ENCODE data around the gene COL3A1. TPM values are rescaled to one million over a fixed set of nuclear protein-coding genes. Genes with fewer than 3 reads are reported as not detected.

COL3A1 gene
- total RNA-seq, 1 donor from 2014 or later: 7,546 TPM

- Mint-ChIP-seq H3K4me1 (ENCODE audit: unreplicated experiment) (peaks cover 73% of the 10 kb centered on the region), H3K9me3 (ENCODE audit: unreplicated experiment) (no peaks in the 10 kb centered on the region), H3K27ac (ENCODE audit: unreplicated experiment) (peak overlapping the region; percentile 93), H3K36me3 (ENCODE audit: unreplicated experiment) (peaks cover 58% of the 10 kb centered on the region), H3K4me3 (ENCODE audit: unreplicated experiment) (no peak overlapping the region), H3K27me3 (ENCODE audit: unreplicated experiment) (no peaks in the 10 kb centered on the region)
- DNase-seq (ENCODE audit: extremely low spot score, unreplicated experiment): no peak
- TF ChIP-seq CTCF (IDR thresholded peaks at IDR 0.05): no peak
These were observed 10.5 kb downstream of the COL3A1 start for GRCh38 chr2:188984680-188985079.

- Mint-ChIP-seq H3K4me3 (ENCODE audit: unreplicated experiment) (no peak overlapping the region), H3K4me1 (ENCODE audit: unreplicated experiment) (peaks cover 64% of the 10 kb centered on the region), H3K36me3 (ENCODE audit: unreplicated experiment) (peaks cover 69% of the 10 kb centered on the region), H3K9me3 (ENCODE audit: unreplicated experiment) (no peaks in the 10 kb centered on the region), H3K27ac (ENCODE audit: unreplicated experiment) (peak overlapping the region; percentile 78), H3K27me3 (ENCODE audit: unreplicated experiment) (no peaks in the 10 kb centered on the region)
- no peak for DNase-seq (ENCODE audit: extremely low spot score, unreplicated experiment)
- TF ChIP-seq CTCF (IDR thresholded peaks at IDR 0.05): no peak
These were observed 12.7 kb downstream of the COL3A1 start for GRCh38 chr2:188986839-188987238.

GRCh38 chr2:188993247-188993646, 19.1 kb downstream of the COL3A1 start:
- H3K4me3 Mint-ChIP-seq (ENCODE audit: unreplicated experiment): no peak overlapping the region
- no peaks in the 10 kb centered on the region for H3K27me3 Mint-ChIP-seq (ENCODE audit: unreplicated experiment)
- peak overlapping the region; percentile 74 for H3K27ac Mint-ChIP-seq (ENCODE audit: unreplicated experiment)
- H3K4me1 Mint-ChIP-seq (ENCODE audit: unreplicated experiment): peaks cover 48% of the 10 kb centered on the region
- H3K36me3 Mint-ChIP-seq (ENCODE audit: unreplicated experiment): peaks cover 73% of the 10 kb centered on the region
- TF ChIP-seq CTCF (IDR thresholded peaks at IDR 0.05): no peak
- DNase-seq (ENCODE audit: extremely low spot score, unreplicated experiment): no peak
- H3K9me3 Mint-ChIP-seq (ENCODE audit: unreplicated experiment): no peaks in the 10 kb centered on the region

GRCh38 chr2:188997263-188997662, 23.1 kb downstream of the COL3A1 start:
- no peak for TF ChIP-seq CTCF (IDR thresholded peaks at IDR 0.05)
- Mint-ChIP-seq H3K36me3 (ENCODE audit: unreplicated experiment) (peaks cover 73% of the 10 kb centered on the region), H3K27ac (ENCODE audit: unreplicated experiment) (peak overlapping the region; percentile 92), H3K27me3 (ENCODE audit: unreplicated experiment) (no peaks in the 10 kb centered on the region), H3K9me3 (ENCODE audit: unreplicated experiment) (no peaks in the 10 kb centered on the region), H3K4me1 (ENCODE audit: unreplicated experiment) (peaks cover 59% of the 10 kb centered on the region), H3K4me3 (ENCODE audit: unreplicated experiment) (no peak overlapping the region)
- no peak for DNase-seq (ENCODE audit: extremely low spot score, unreplicated experiment)

GRCh38 chr2:189000221-189000620, 26.0 kb downstream of the COL3A1 start:
- Mint-ChIP-seq H3K27me3 (ENCODE audit: unreplicated experiment) (no peaks in the 10 kb centered on the region), H3K36me3 (ENCODE audit: unreplicated experiment) (peaks cover 74% of the 10 kb centered on the region), H3K4me3 (ENCODE audit: unreplicated experiment) (no peak overlapping the region), H3K27ac (ENCODE audit: unreplicated experiment) (peak overlapping the region; percentile 71), H3K9me3 (ENCODE audit: unreplicated experiment) (no peaks in the 10 kb centered on the region), H3K4me1 (ENCODE audit: unreplicated experiment) (peaks cover 48% of the 10 kb centered on the region)
- no peak for DNase-seq (ENCODE audit: extremely low spot score, unreplicated experiment)
- no peak for TF ChIP-seq CTCF (IDR thresholded peaks at IDR 0.05)
